ENCODE results near the gene EPG5. TPM values are rescaled to one million over a fixed set of nuclear protein-coding genes. Genes with fewer than 3 reads are reported as not detected.
"Not testable (repeated sequence)": the region's sequence is repeated elsewhere in the genome, so short reads cannot be mapped to it uniquely, and the experiment has no call there.

EPG5 gene
- total RNA-seq, 1 donor from 2014 or later: 23.3 TPM

DNA sequence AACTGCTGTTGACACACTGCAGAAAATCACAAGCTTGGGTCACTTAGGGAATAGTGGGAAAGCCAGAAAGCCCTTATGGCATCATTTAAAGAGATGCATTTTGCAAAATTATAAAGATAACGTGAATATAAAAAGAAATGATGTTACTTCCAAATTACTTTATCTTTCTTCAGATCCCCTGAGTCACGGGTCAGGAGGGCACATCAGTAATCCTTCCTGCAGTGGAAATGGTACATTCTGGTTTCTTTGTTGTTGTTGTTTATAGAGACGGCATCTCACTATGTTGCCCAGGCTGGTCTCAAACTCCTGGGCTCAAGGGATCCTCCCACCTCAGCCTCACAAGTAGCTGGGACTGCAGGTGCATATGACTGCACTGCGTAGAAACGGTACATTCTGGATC lies 9.8 kb upstream of the EPG5 start:
- DNase-seq (ENCODE audit: low spot score): no peak
- H3K27me3 Mint-ChIP-seq (ENCODE audit: low read depth): no peaks in the 10 kb centered on the region
- TF ChIP-seq CTCF (IDR thresholded peaks at IDR 0.05): no peak
- H3K9me3 Mint-ChIP-seq (ENCODE audit: low read depth): no peaks in the 10 kb centered on the region
- H3K36me3 Mint-ChIP-seq (ENCODE audit: low read depth): no peaks in the 10 kb centered on the region
- no peak overlapping the region for H3K27ac Mint-ChIP-seq (ENCODE audit: unreplicated experiment)
- H3K4me3 Mint-ChIP-seq (ENCODE audit: unreplicated experiment): no peak overlapping the region
- H3K4me1 Mint-ChIP-seq (ENCODE audit: low read depth): peaks cover 6% of the 10 kb centered on the region

DNA sequence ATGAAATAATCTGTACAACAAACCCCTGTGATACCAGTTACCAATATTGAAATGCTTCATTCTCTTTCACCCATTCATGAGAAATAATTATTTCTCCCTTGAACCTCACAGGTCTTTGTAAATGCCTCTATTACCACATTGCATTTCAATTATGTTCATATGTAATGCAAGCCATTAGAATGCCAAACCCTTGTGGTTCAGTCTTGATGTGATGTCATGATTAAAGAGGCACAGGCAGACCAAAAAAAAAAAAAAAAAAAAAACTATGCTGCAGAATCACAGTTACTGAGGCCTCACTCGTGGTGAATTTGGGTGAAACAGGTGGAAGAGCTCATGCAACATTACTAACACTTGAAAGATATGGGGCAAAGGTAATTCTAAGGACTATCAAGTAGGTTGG lies 9.4 kb upstream of the EPG5 start:
- Mint-ChIP-seq H3K4me1 (ENCODE audit: low read depth) (peaks cover 6% of the 10 kb centered on the region), H3K4me3 (ENCODE audit: unreplicated experiment) (no peak overlapping the region), H3K27me3 (ENCODE audit: low read depth) (no peaks in the 10 kb centered on the region), H3K27ac (ENCODE audit: unreplicated experiment) (no peak overlapping the region), H3K9me3 (ENCODE audit: low read depth) (no peaks in the 10 kb centered on the region), H3K36me3 (ENCODE audit: low read depth) (no peaks in the 10 kb centered on the region)
- DNase-seq (ENCODE audit: low spot score): no peak
- TF ChIP-seq CTCF (IDR thresholded peaks at IDR 0.05): no peak

- Mint-ChIP-seq H3K36me3 (ENCODE audit: low read depth) (no peaks in the 10 kb centered on the region), H3K27ac (ENCODE audit: unreplicated experiment) (peak overlapping the region; percentile 49), H3K9me3 (ENCODE audit: low read depth) (no peaks in the 10 kb centered on the region), H3K4me3 (ENCODE audit: unreplicated experiment) (no peak overlapping the region), H3K27me3 (ENCODE audit: low read depth) (no peaks in the 10 kb centered on the region), H3K4me1 (ENCODE audit: low read depth) (peaks cover 6% of the 10 kb centered on the region)
- no peak for DNase-seq (ENCODE audit: low spot score)
- peak; percentile 93 for TF ChIP-seq CTCF (IDR thresholded peaks at IDR 0.05)
Observed at GRCh38 chr18:45974088-45974536, 7.0 kb upstream of the EPG5 start.

DNA sequence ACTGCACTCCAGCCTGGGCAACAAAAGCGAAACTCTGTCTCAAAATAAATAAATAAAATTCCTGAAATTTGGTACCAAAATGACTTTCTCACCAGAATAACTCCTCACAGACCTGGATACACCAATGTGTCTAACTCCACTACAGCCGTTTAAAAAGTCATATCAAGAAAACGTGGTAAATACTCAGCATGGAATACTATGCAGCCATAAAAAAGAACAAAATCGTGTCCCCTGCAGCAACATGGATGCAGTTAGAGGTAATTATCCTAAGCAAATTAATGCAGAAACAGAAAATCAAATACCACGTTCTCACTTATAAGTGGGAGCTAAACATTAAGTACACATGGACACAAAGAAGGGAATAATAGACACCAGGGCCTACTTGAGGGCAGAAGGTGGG lies 2.2 kb downstream of the EPG5 start:
- not testable (repeated sequence) for H3K4me3 Mint-ChIP-seq (ENCODE audit: unreplicated experiment); DNase-seq (ENCODE audit: low spot score); H3K27me3 Mint-ChIP-seq (ENCODE audit: low read depth); H3K9me3 Mint-ChIP-seq (ENCODE audit: low read depth); H3K36me3 Mint-ChIP-seq (ENCODE audit: low read depth); H3K27ac Mint-ChIP-seq (ENCODE audit: unreplicated experiment)
- H3K4me1 Mint-ChIP-seq (ENCODE audit: low read depth): peaks cover 56% of the 10 kb centered on the region

GRCh38 chr18:45962866-45963265 lies 4.3 kb downstream of the EPG5 start:
- H3K27me3 Mint-ChIP-seq (ENCODE audit: low read depth): no peaks in the 10 kb centered on the region
- H3K9me3 Mint-ChIP-seq (ENCODE audit: low read depth): no peaks in the 10 kb centered on the region
- peaks cover 63% of the 10 kb centered on the region for H3K4me1 Mint-ChIP-seq (ENCODE audit: low read depth)
- no peak for DNase-seq (ENCODE audit: low spot score)
- peak overlapping the region; percentile 31 for H3K4me3 Mint-ChIP-seq (ENCODE audit: unreplicated experiment)
- H3K27ac Mint-ChIP-seq (ENCODE audit: unreplicated experiment): peak overlapping the region; percentile 99
- H3K36me3 Mint-ChIP-seq (ENCODE audit: low read depth): peaks cover 5% of the 10 kb centered on the region
- no peak for TF ChIP-seq CTCF (IDR thresholded peaks at IDR 0.05)

GRCh38 chr18:45962461-45962860 lies 4.7 kb downstream of the EPG5 start:
- Mint-ChIP-seq H3K4me1 (ENCODE audit: low read depth) (peaks cover 63% of the 10 kb centered on the region), H3K27ac (ENCODE audit: unreplicated experiment) (peak overlapping the region; percentile 99), H3K4me3 (ENCODE audit: unreplicated experiment) (no peak overlapping the region), H3K36me3 (ENCODE audit: low read depth) (peaks cover 5% of the 10 kb centered on the region), H3K9me3 (ENCODE audit: low read depth) (no peaks in the 10 kb centered on the region), H3K27me3 (ENCODE audit: low read depth) (no peaks in the 10 kb centered on the region)
- no peak for TF ChIP-seq CTCF (IDR thresholded peaks at IDR 0.05)
- no peak for DNase-seq (ENCODE audit: low spot score)

DNA sequence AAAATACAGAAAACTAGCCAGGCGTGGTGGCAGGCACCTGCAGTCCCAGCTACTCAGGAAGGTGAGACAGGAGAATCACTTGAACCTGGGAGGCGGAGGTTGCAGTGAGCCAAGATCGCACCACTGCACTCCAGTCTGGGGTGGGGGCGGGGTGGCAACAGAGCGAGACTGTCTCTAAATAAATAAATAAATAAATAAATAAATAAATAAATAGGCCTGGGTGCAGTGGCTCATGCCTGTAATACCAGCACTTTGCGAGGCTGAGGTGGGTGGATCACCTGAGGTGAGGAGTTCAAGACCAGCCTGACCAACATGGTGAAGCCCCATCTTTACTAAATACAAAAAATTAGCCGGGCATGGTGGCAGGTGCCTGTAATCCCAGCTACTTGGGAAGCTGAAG lies 7.6 kb downstream of the EPG5 start:
- H3K4me1 Mint-ChIP-seq (ENCODE audit: low read depth): peaks cover 78% of the 10 kb centered on the region
- not testable (repeated sequence) for H3K9me3 Mint-ChIP-seq (ENCODE audit: low read depth); DNase-seq (ENCODE audit: low spot score); H3K4me3 Mint-ChIP-seq (ENCODE audit: unreplicated experiment); H3K27ac Mint-ChIP-seq (ENCODE audit: unreplicated experiment); H3K36me3 Mint-ChIP-seq (ENCODE audit: low read depth); H3K27me3 Mint-ChIP-seq (ENCODE audit: low read depth)

All from chondrocyte (in vitro differentiated cells).